ENCODE results near the gene RFC5. TPM values are rescaled to one million over a fixed set of nuclear protein-coding genes. Genes with fewer than 3 reads are reported as not detected.

RFC5 gene
- polyA plus RNA-seq, 2 donors = 7.8 to 13.8 TPM

DNA sequence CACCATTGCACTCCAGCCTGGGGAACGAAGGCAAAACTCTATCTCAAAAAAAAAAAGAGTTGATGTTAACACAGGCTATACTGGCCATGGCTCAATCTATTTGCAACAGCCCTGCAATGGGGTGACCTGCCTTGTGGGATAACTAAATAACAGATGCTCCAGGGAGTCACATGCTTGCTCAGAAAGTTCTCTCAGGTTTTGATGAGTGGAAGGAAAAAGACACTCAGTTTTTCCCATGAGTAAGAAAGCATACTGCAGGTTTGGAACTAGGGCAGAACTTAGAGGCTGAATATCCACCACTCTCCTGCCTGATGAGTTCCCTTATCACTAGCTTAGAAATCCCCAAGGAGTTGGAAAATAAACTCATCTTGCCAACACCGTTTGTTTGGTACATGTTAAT is 27.6 kb downstream of the RFC5 start:
- 82 to 88% methylated on average over 2 of the region's 2 CpGs for WGBS, 2 donors
- peaks cover 0 to 27% of the 10 kb centered on the region in 2 donors for H3K36me3 ChIP-seq (ENCODE audit: control insufficient read depth in 2 of 2, insufficient read depth in 2 of 2, low read length in 1 of 2)
- H3K27me3 ChIP-seq (ENCODE audit: control insufficient read depth in 1 of 2, insufficient read depth in 2 of 2, low read length in 2 of 2) = no peaks in the 10 kb centered on the region
- no peaks in the 10 kb centered on the region for H3K9me3 ChIP-seq (ENCODE audit: control insufficient read depth in 2 of 2, insufficient read depth in 1 of 2, low read depth in 1 of 2, low read length in 1 of 2)
- no peak overlapping the region for H3K4me3 ChIP-seq (ENCODE audit: low read depth in 1 of 2, low read length in 2 of 2)
- no peak overlapping the region for H3K27ac ChIP-seq (ENCODE audit: low read depth in 2 of 2, low read length in 1 of 2)
- no peaks in the 10 kb centered on the region for H3K4me1 ChIP-seq (ENCODE audit: control insufficient read depth in 2 of 2, insufficient read depth in 2 of 2, low read length in 1 of 2)

DNA sequence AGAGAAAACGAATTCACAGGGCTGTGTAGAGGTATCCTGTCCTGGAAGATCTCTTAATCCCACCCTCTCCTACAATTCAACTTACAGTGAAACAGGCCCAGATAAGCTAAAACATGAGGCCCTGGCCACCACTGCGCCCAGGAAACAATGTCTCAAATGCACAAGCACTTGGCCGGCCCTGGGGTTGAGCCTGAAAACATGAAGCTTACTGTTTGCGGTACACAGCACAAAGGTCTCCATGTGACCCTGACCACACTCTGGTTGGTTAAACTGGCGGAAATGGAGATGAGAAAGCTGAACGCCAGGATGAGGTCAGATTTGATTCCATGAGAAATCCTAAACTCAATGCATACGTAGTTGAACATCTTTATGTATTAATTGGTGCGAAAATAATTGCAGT is 28.1 kb downstream of the RFC5 start:
- Histone ChIP-seq H3K27me3 (ENCODE audit: control insufficient read depth in 1 of 2, insufficient read depth in 2 of 2, low read length in 2 of 2) (no peaks in the 10 kb centered on the region), H3K4me3 (ENCODE audit: low read depth in 1 of 2, low read length in 2 of 2) (no peak overlapping the region), H3K27ac (ENCODE audit: low read depth in 2 of 2, low read length in 1 of 2) (no peak overlapping the region), H3K9me3 (ENCODE audit: control insufficient read depth in 2 of 2, insufficient read depth in 1 of 2, low read depth in 1 of 2, low read length in 1 of 2) (no peaks in the 10 kb centered on the region), H3K4me1 (ENCODE audit: control insufficient read depth in 2 of 2, insufficient read depth in 2 of 2, low read length in 1 of 2) (no peaks in the 10 kb centered on the region), H3K36me3 (ENCODE audit: control insufficient read depth in 2 of 2, insufficient read depth in 2 of 2, low read length in 1 of 2) (peaks cover 0 to 27% of the 10 kb centered on the region in 2 donors)
- WGBS, 2 donors = 95% methylated on average over 8 of the region's 8 CpGs

DNA sequence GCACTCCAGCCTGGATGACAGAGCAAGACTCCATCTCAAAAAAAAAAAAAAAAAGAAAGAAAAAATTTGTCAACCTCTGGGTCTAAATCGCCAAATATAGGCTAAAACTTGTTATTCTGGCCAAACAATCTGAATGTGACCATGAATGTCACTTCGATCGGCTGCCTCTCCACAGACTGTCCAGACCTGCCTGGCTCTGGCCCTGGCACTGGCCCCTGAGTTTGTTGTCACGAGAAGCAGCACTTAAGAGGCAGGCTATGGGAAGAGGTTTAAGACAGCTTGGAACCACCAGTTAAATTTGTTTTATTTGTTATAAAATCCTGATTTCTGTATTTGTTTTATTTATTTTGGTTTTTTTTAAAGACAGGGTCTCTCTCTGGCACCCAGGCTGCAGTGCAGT is 29.9 kb downstream of the RFC5 start:
- Histone ChIP-seq H3K4me1 (ENCODE audit: control insufficient read depth in 2 of 2, insufficient read depth in 2 of 2, low read length in 1 of 2) (no peaks in the 10 kb centered on the region), H3K27ac (ENCODE audit: low read depth in 2 of 2, low read length in 1 of 2) (no peak overlapping the region), H3K4me3 (ENCODE audit: low read depth in 1 of 2, low read length in 2 of 2) (no peak overlapping the region), H3K27me3 (ENCODE audit: control insufficient read depth in 1 of 2, insufficient read depth in 2 of 2, low read length in 2 of 2) (no peaks in the 10 kb centered on the region), H3K36me3 (ENCODE audit: control insufficient read depth in 2 of 2, insufficient read depth in 2 of 2, low read length in 1 of 2) (peaks cover 0 to 15% of the 10 kb centered on the region in 2 donors), H3K9me3 (ENCODE audit: control insufficient read depth in 2 of 2, insufficient read depth in 1 of 2, low read depth in 1 of 2, low read length in 1 of 2) (no peaks in the 10 kb centered on the region)
- 92 to 95% methylated on average over 4 of the region's 4 CpGs for WGBS, 2 donors

DNA sequence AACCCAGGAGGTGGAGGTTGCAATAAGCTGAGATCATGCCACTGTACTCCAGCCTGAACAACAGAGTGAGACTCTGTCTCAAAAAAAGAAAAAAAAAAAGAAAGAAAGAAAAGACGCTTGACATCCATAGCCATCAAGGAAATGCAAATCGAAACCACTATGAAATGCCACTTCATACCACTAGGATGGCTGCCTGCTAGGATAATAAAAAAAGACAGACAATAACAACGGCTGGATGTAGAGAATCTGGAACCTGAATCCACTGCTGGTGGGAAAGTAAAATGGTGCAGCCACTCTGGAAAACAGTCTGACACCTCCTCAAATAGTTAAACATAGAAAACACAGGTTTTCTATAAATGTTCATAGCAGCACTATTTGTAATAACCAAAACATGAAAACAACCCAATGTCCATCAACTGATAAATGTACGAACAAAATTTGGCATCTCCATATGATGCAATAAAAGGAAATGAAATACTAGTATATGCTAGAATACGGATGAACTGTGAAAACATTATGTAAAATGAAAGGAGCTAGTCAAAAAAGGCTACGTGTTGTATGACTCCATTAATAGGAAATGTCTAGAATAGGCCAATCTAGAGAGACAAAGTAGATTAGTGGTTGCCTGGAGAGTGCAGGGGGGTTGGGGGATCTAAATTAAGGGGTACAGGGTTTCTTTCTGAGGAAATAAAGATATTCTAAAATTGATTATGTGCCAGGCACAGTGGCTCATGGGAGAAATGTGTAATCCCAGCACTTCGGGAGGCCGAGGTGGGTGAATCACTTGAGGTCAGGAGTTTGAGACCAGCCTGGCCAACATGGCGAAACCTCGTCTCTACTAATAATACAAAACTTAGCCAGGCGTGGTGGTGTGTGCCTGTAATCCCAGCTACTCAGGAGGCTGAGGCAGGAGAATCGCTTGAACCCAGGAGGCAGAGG is 34.7 kb downstream of the RFC5 start:
- Histone ChIP-seq H3K27me3 (ENCODE audit: control insufficient read depth in 1 of 2, insufficient read depth in 2 of 2, low read length in 2 of 2) (no peaks in the 10 kb centered on the region), H3K4me1 (ENCODE audit: control insufficient read depth in 2 of 2, insufficient read depth in 2 of 2, low read length in 1 of 2) (peaks cover 3 to 11% of the 10 kb centered on the region in 2 donors), H3K4me3 (ENCODE audit: low read depth in 1 of 2, low read length in 2 of 2) (no peak overlapping the region), H3K36me3 (ENCODE audit: control insufficient read depth in 2 of 2, insufficient read depth in 2 of 2, low read length in 1 of 2) (peaks cover 0 to 2% of the 10 kb centered on the region in 2 donors), H3K27ac (ENCODE audit: low read depth in 2 of 2, low read length in 1 of 2) (no peak overlapping the region), H3K9me3 (ENCODE audit: control insufficient read depth in 2 of 2, insufficient read depth in 1 of 2, low read depth in 1 of 2, low read length in 1 of 2) (no peaks in the 10 kb centered on the region)
- 88 to 89% methylated on average over 12 of the region's 12 CpGs for WGBS, 2 donors

DNA sequence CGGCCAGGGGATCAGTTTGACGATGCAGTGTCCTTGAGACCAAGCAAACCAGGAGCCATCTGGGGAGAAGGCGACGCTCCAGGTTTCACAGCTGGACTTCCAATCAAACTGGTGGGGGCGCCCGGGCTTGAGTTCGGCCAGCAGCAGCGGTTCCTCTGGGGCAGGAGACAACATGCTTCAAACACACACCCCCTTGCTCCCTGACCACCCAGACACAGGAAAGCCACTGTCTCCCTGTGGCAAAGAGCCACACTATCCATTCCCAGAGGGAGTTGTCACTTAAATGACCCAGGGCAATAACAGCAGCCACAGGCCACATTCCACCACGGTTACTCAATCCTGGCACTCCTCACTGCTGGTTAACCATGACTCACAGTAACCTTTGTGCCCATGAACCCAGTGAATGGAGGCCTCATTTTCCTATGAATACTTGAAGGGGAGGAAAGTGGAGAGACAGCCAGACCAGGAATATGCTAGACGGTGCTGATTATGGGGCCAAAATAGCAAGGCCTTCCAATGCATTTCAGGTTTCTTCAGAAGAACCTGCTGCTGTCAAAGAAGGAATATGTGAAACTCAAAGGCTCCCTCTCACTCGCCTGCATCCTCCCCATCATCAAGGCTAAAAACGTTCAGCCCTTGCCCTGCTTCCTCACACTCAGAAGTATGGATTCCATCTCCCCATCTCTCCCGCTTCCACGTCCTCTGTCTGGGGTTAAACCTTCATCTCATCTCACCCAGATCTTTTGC is 36.0 kb downstream of the RFC5 start:
- peaks cover 0 to 2% of the 10 kb centered on the region in 2 donors for H3K36me3 ChIP-seq (ENCODE audit: control insufficient read depth in 2 of 2, insufficient read depth in 2 of 2, low read length in 1 of 2)
- H3K27me3 ChIP-seq (ENCODE audit: control insufficient read depth in 1 of 2, insufficient read depth in 2 of 2, low read length in 2 of 2) = no peaks in the 10 kb centered on the region
- peaks cover 3 to 11% of the 10 kb centered on the region in 2 donors for H3K4me1 ChIP-seq (ENCODE audit: control insufficient read depth in 2 of 2, insufficient read depth in 2 of 2, low read length in 1 of 2)
- WGBS, 2 donors = 43 to 46% methylated on average over 14 of the region's 14 CpGs
- no peaks in the 10 kb centered on the region for H3K9me3 ChIP-seq (ENCODE audit: control insufficient read depth in 2 of 2, insufficient read depth in 1 of 2, low read depth in 1 of 2, low read length in 1 of 2)
- peak overlapping the region; percentile 69 to 89 for H3K27ac ChIP-seq (ENCODE audit: low read depth in 2 of 2, low read length in 1 of 2)
- no peak overlapping the region for H3K4me3 ChIP-seq (ENCODE audit: low read depth in 1 of 2, low read length in 2 of 2)

DNA sequence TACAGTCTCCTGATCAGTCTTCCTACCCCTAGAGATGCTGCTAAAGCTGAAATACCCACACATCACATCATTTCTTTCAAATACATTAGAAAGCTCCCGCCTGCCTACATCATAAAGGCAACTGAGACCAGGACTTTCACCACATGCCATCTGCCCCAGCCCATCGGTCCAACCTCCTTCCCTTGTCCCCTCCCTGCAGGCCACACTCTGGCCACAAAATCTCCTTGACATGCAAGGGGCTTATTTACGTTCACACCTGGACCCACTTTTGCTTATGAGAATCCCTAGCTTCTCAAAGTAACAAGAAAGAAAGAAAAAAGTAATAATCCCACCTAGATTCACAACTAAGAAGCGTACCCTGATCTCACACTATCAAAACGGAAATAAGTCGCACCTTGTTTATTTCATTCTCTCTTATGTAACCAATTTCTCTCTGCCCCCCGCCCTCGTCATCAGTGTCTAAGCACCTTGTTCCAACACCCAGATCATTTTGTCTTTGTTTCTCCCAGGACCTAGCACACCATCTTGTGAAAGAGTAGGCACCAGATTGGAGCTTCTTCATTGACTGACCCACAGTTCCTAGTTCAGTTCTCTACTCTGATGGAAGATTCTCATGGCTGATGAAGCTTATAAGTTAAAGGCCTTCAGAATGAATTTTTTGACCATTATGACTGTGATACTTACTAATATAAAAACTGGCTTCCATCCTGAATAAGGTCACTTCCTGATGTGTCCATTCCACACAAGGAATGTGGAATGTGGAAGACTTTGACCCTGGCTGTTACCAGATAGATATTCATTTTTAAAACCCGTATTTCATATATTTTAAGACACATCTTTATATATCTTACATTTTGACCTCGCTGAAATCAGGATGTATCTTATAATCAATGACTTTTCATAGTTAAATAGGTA is 36.8 kb downstream of the RFC5 start:
- H3K27me3 ChIP-seq (ENCODE audit: control insufficient read depth in 1 of 2, insufficient read depth in 2 of 2, low read length in 2 of 2) = no peaks in the 10 kb centered on the region
- peak overlapping the region; percentile 69 to 89 for H3K27ac ChIP-seq (ENCODE audit: low read depth in 2 of 2, low read length in 1 of 2)
- H3K4me3 ChIP-seq (ENCODE audit: low read depth in 1 of 2, low read length in 2 of 2) = no peak overlapping the region
- H3K9me3 ChIP-seq (ENCODE audit: control insufficient read depth in 2 of 2, insufficient read depth in 1 of 2, low read depth in 1 of 2, low read length in 1 of 2) = no peaks in the 10 kb centered on the region
- H3K36me3 ChIP-seq (ENCODE audit: control insufficient read depth in 2 of 2, insufficient read depth in 2 of 2, low read length in 1 of 2) = peaks cover 0 to under 1% of the 10 kb centered on the region in 2 donors
- peaks cover 3 to 11% of the 10 kb centered on the region in 2 donors for H3K4me1 ChIP-seq (ENCODE audit: control insufficient read depth in 2 of 2, insufficient read depth in 2 of 2, low read length in 1 of 2)
- 81 to 85% methylated on average over 10 of the region's 10 CpGs for WGBS, 2 donors

DNA sequence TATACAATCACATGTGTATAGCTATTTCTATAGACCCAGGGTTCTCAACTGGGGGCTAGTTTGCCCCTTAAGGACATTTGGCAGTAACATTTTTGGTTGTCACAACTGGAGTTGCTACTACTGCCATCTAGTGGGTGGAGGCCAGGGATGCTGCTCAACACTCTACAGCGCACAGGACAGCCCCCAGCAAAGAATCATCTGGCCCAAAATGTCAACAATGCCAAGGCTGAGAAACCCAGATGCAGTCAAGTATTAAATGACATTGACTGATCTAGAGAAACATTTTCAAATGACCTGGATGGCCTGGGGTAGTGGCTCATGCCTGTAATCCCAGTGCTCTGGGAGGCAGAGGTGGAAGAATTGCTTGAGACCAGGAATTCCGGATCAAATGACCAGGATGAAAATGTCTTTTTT is 38.6 kb downstream of the RFC5 start:
- H3K9me3 ChIP-seq (ENCODE audit: control insufficient read depth in 2 of 2, insufficient read depth in 1 of 2, low read depth in 1 of 2, low read length in 1 of 2) = no peaks in the 10 kb centered on the region
- H3K27me3 ChIP-seq (ENCODE audit: control insufficient read depth in 1 of 2, insufficient read depth in 2 of 2, low read length in 2 of 2) = no peaks in the 10 kb centered on the region
- H3K4me3 ChIP-seq (ENCODE audit: low read depth in 1 of 2, low read length in 2 of 2) = no peak overlapping the region
- 71 to 79% methylated on average over 2 of the region's 2 CpGs for WGBS, 2 donors
- no peaks in the 10 kb centered on the region for H3K36me3 ChIP-seq (ENCODE audit: control insufficient read depth in 2 of 2, insufficient read depth in 2 of 2, low read length in 1 of 2)
- H3K27ac ChIP-seq (ENCODE audit: low read depth in 2 of 2, low read length in 1 of 2) = peak overlapping the region in 1 of 2 donors; percentile 3
- H3K4me1 ChIP-seq (ENCODE audit: control insufficient read depth in 2 of 2, insufficient read depth in 2 of 2, low read length in 1 of 2) = peaks cover 3 to 11% of the 10 kb centered on the region in 2 donors

DNA sequence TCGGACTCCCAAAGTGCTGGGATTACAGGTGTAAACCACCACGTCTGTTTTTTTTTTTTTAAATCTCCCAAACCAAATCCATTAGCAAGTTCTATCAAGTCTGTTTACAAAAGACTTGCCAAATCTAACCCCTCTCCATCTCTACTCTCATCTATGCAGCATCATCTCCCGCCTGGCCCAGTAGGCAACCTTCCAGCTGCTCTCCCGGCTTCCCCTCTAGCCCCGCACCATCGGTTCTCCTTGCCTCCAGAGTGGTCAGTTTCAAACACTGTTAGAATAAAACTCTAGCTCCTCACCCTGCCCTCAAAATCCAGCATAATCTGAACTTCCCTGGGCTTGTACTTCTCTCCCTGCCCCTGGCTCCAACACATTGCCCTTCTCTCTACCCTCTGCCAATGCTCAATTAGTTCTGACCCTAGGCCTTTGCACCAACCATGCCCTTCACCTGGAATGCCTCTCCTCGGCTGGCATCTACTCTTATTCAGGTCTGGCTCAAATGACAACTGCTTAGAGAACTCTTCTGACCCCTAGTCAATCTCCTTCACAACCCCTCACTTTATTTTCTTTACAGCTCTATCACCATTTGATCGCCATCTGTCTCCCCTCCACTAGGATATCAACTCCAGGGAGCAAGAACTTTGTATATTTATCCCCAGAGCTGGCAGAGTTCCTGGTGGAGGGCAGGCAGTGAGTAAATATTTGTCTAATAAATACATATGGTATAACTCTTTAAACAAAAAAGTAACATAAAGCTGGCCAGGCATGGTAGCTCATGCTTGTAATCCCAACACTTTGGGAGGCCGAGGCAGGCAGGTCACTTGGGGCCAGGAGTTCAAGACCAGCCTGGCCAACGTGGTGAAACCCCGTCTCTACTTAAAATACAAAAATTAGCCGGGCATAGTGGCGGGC is 39.6 kb downstream of the RFC5 start:
- WGBS, 2 donors = 62 to 67% methylated on average over 13 of the region's 13 CpGs
- no peak overlapping the region for H3K4me3 ChIP-seq (ENCODE audit: low read depth in 1 of 2, low read length in 2 of 2)
- no peaks in the 10 kb centered on the region for H3K9me3 ChIP-seq (ENCODE audit: control insufficient read depth in 2 of 2, insufficient read depth in 1 of 2, low read depth in 1 of 2, low read length in 1 of 2)
- H3K27me3 ChIP-seq (ENCODE audit: control insufficient read depth in 1 of 2, insufficient read depth in 2 of 2, low read length in 2 of 2) = no peaks in the 10 kb centered on the region
- H3K27ac ChIP-seq (ENCODE audit: low read depth in 2 of 2, low read length in 1 of 2) = no peak overlapping the region
- H3K36me3 ChIP-seq (ENCODE audit: control insufficient read depth in 2 of 2, insufficient read depth in 2 of 2, low read length in 1 of 2) = no peaks in the 10 kb centered on the region
- peaks cover 3 to 11% of the 10 kb centered on the region in 2 donors for H3K4me1 ChIP-seq (ENCODE audit: control insufficient read depth in 2 of 2, insufficient read depth in 2 of 2, low read length in 1 of 2)
